Ectodermal cell (in vitro differentiated cells): ENCODE data around the gene MTUS2.

Source experiments
- H3K27ac ChIP-seq: 2 replicates; pipeline ENCODE4 v1.7.0; 2013; ENCODE audit warnings: mild to moderate bottlenecking, low read depth, low read length; ENCODE audit not compliant: insufficient read depth, poor library complexity, severe bottlenecking
- H3K27me3 ChIP-seq: 2 replicates; pipeline ENCODE4 v1.7.0; 2013; ENCODE audit warnings: mild to moderate bottlenecking, low read length; ENCODE audit not compliant: insufficient read depth, control insufficient read depth, poor library complexity, severe bottlenecking
- H3K36me3 ChIP-seq: one replicate; pipeline ENCODE4 v1.7.0; 2013; ENCODE audit warnings: low read length; ENCODE audit not compliant: control insufficient read depth, insufficient read depth
- H3K4me1 ChIP-seq: one replicate; pipeline ENCODE4 v1.7.0; 2013; ENCODE audit warnings: low read length; ENCODE audit not compliant: control insufficient read depth, insufficient read depth
- H3K4me3 ChIP-seq: 2 replicates; pipeline ENCODE4 v1.7.0; 2013; ENCODE audit warnings: low read depth, low read length, control low read depth; ENCODE audit not compliant: insufficient read depth
- H3K9me3 ChIP-seq: 2 replicates; pipeline ENCODE4 v1.7.0; 2013; ENCODE audit warnings: mild to moderate bottlenecking, low read length, moderate library complexity; ENCODE audit not compliant: control insufficient read depth
- WGBS, 2 experiments: methylation state at CpG; one replicate each; pipeline ENCODE4 v1.1.7; 2013; ENCODE audit warnings: missing lambda C conversion rate in 2 of 2; 5-methylcytosine and 5-hydroxymethylcytosine counted together

Gene MTUS2

GRCh38 chr13:29230299-29230845 lies 410.2 kb downstream of the MTUS2 start:
- Histone ChIP-seq H3K36me3 (no peaks in the 10 kb centered on the region), H3K27me3 (no peaks in the 10 kb centered on the region), H3K9me3 (peaks cover 2% of the 10 kb centered on the region), H3K4me1 (no peaks in the 10 kb centered on the region), H3K4me3 (no peak overlapping the region), H3K27ac (no peak overlapping the region)
- WGBS, 2 experiments = 67% methylated on average over 3 of the region's 3 CpGs

DNA sequence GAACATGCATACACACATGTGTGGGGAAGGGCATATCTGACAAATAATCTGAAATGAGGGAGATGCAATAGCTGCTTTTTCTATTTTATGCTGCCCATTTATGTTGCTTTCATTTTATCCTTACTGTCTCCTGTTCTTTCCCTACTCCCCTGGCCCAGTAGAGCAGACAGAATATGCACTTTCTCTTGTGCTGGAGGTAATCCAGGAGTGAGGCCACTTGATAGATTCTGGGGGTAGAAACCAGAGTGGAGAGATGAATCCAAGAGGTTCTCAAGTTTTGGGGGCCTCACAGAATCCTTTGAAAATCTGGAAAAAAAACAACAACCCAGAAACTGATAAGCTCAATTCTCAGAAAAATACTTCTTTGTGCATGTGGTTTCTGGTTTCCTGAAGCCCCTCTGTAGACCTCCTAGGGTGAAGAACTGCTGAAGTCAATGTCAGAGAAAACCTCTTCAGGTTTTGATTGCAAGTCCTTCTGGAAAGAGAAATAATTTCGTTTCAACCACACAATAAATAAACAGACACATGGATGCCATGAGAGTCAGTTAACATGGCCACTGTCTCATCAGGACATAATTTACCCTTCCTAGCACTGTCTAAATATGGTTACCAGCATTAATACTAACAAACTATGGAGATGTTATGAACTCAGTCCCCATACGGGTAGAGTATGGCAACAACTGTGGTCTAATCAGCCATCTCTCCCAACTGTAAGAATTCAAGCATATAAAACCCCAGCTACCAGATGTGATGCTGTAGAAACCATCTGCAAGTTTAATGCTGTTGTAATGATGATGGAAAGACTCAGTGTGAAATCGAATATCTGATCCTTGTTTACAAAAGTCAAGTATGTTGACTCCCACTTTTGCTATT lies 419.8 kb downstream of the MTUS2 start:
- Histone ChIP-seq H3K4me1 (no peaks in the 10 kb centered on the region), H3K27me3 (no peaks in the 10 kb centered on the region), H3K4me3 (no peak overlapping the region), H3K36me3 (no peaks in the 10 kb centered on the region), H3K9me3 (no peaks in the 10 kb centered on the region), H3K27ac (no peak overlapping the region)
- WGBS, 2 experiments = 72 to 83% methylated on average over 3 of the region's 3 CpGs

GRCh38 chr13:29254626-29255370 lies 434.7 kb downstream of the MTUS2 start:
- Histone ChIP-seq H3K4me3 (no peak overlapping the region), H3K27me3 (no peaks in the 10 kb centered on the region), H3K4me1 (no peaks in the 10 kb centered on the region), H3K36me3 (no peaks in the 10 kb centered on the region), H3K27ac (no peak overlapping the region), H3K9me3 (peaks cover 3% of the 10 kb centered on the region)
- 80 to 82% methylated on average over 9 of the region's 9 CpGs for WGBS, 2 experiments

DNA sequence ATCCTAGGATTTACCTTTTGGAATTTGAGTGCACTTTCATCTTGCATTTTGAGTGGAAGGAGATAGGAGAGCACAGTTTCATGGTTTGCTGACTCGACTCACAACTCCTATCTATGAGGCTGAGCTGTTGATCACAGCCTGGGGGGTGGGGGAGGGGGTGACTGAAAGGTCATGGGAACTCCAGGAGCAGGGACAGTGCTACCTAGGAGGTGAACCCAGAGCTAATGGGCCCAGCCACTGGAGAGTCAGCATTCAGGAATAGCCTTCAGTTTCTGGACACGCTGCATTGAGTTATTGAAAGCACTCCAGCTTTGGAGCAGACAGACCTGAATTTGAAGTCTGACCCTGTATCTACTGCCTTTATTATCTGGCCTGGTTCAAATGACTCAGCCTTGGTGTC lies 435.4 kb downstream of the MTUS2 start:
- no peak overlapping the region for H3K4me3 ChIP-seq
- no peak overlapping the region for H3K27ac ChIP-seq
- peaks cover 3% of the 10 kb centered on the region for H3K9me3 ChIP-seq
- H3K27me3 ChIP-seq = no peaks in the 10 kb centered on the region
- H3K4me1 ChIP-seq = no peaks in the 10 kb centered on the region
- 84 to 94% methylated on average over 2 of the region's 2 CpGs for WGBS, 2 experiments
- H3K36me3 ChIP-seq = no peaks in the 10 kb centered on the region

- 78 to 85% methylated on average over 4 of the region's 4 CpGs for WGBS, 2 experiments
- Histone ChIP-seq H3K27me3 (no peaks in the 10 kb centered on the region), H3K27ac (no peak overlapping the region), H3K36me3 (no peaks in the 10 kb centered on the region), H3K4me1 (no peaks in the 10 kb centered on the region), H3K4me3 (no peak overlapping the region), H3K9me3 (peaks cover 2% of the 10 kb centered on the region)
Measured at GRCh38 chr13:29260684-29261083, 440.5 kb downstream of the MTUS2 start.

- H3K9me3 ChIP-seq = no peaks in the 10 kb centered on the region
Measured at GRCh38 chr13:29266261-29266660, 446.1 kb downstream of the MTUS2 start.

DNA sequence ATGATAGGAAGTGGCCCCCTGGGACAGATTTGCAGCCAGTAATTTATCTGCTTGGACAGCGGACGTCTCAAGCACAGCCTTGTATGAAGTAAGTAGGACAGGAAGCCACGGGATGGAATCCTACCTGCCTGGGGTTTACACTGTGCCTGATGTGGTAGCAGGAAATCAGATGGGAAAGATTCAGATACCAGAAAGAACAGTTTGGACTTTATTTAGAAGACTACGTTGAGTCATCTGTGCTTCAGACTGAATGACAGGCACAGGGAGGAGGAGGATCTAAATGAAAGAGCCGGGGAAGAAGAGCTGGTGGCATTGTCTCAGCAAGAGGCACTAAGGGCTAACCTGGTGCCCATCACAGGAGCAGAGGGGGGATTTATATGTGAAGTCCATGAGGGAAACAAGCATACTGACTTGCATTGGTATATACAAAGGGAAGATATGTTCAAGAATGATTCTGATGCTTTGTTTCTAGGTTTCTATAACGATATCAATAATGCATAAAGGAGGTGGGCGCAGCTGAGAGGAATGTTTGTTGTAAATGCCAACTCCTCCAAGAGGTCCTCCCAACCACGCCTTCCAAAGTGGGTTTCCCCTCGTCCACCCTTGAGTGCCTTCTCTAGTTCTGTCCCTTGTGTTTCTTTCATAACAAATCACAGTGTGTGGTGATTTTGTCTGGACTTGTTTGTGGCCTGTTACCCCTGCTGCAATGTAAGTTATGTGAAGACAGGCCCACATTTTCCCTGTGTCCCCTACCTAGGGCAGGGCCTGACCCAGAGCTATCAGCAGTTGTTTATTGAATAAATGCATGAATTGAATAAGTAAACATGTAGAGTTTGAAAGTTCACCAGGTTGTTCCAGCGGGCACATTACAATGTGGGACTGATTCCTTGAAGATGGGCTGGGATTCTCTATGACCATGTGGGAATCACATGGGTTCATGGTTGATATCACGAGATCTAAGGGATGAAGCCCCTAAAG lies 446.9 kb downstream of the MTUS2 start:
- Histone ChIP-seq H3K4me1 (no peaks in the 10 kb centered on the region), H3K27ac (no peak overlapping the region), H3K4me3 (no peak overlapping the region), H3K36me3 (no peaks in the 10 kb centered on the region), H3K9me3 (no peaks in the 10 kb centered on the region), H3K27me3 (no peaks in the 10 kb centered on the region)
- 79 to 80% methylated on average over 11 of the region's 11 CpGs for WGBS, 2 experiments

More at GRCh38 chr13:29266261-29266660, 446.1 kb downstream of the MTUS2 start:
- Histone ChIP-seq H3K27ac (no peak overlapping the region), H3K4me3 (no peak overlapping the region), H3K27me3 (no peaks in the 10 kb centered on the region), H3K4me1 (no peaks in the 10 kb centered on the region), H3K36me3 (no peaks in the 10 kb centered on the region)
- 89 to 93% methylated on average over 1 of the region's 2 CpGs for WGBS, 2 experiments

GRCh38 chr13:29270271-29270985 lies 450.3 kb downstream of the MTUS2 start:
- Histone ChIP-seq H3K4me1 (no peaks in the 10 kb centered on the region), H3K4me3 (no peak overlapping the region), H3K36me3 (no peaks in the 10 kb centered on the region), H3K9me3 (no peaks in the 10 kb centered on the region), H3K27ac (no peak overlapping the region), H3K27me3 (no peaks in the 10 kb centered on the region)
- 82 to 84% methylated on average over 15 of the region's 15 CpGs for WGBS, 2 experiments

GRCh38 chr13:29271606-29272005 lies 451.5 kb downstream of the MTUS2 start:
- WGBS, 2 experiments = 37 to 48% methylated on average over 3 of the region's 3 CpGs
- no peak overlapping the region for H3K27ac ChIP-seq
- no peaks in the 10 kb centered on the region for H3K36me3 ChIP-seq
- no peaks in the 10 kb centered on the region for H3K27me3 ChIP-seq
- H3K4me1 ChIP-seq = no peaks in the 10 kb centered on the region
- no peak overlapping the region for H3K4me3 ChIP-seq
- no peaks in the 10 kb centered on the region for H3K9me3 ChIP-seq
